Posterior vena cava (tissue), 2 donors: Measurements from ENCODE around the gene PEX16. TPM values are rescaled to one million over a fixed set of nuclear protein-coding genes. Genes with fewer than 3 reads are reported as not detected.
A peak's percentile ranks its signal among the peaks of the same experiment; 100 is the strongest.
"Not testable (repeated sequence)": the region's sequence is repeated elsewhere in the genome, so short reads cannot be mapped to it uniquely, and the experiment has no call there.

Experiments used
- DNase-seq: peaks from one replicate; pipeline ENCODE4 v3.0.0-alpha.2; 2020; ENCODE audit warnings: low spot score
- intact Hi-C, 2 donors: fragments of 100-400 bp; cut with DNase I; formaldehyde crosslinking; loops; one replicate each; pipeline versions ENCODE4 v1.14.1 to v1.14.2; 2022 to 2023
- total RNA-seq, 2 donors: library from RNA; stranded (reverse); fragmentation: NEBNext Ultra II Directional; extraction: Animal tissue kit (Norgen Biotek cat#: 25700); gene quantifications; one replicate each; pipeline ENCODE4 v1.2.1, GENCODE V29; 2021
- donor health status: DM: yes; HTN: yes; CAD: no.
- donor health status: DM: yes; HTN: yes; CAD: no.

The PEX16 gene
- total RNA-seq, 2 donors from 2014 or later: 13.3 to 18.8 TPM

GRCh38 chr11:45921561-45922424 lies 4.1 kb upstream of the PEX16 start:
- intact Hi-C loops: no loop called here
- peak; percentile 80 for DNase-seq

- intact Hi-C loops: no loop called here
- DNase-seq: peak; percentile 31
Observed at GRCh38 chr11:45920531-45921477, 3.1 kb upstream of the PEX16 start.

- intact Hi-C loops: no loop called here
- DNase-seq: peak; percentile 53
Observed at GRCh38 chr11:45919806-45920530, 2.3 kb upstream of the PEX16 start.

- DNase-seq: peak; percentile 20
Observed at GRCh38 chr11:45918962-45919675, 1.4 kb upstream of the PEX16 start.

GRCh38 chr11:45918331-45918941 lies 759 bp upstream of the PEX16 start:
- intact Hi-C loops: no loop called here
- DNase-seq: peak; percentile 95

More at GRCh38 chr11:45918962-45919675, 1.4 kb upstream of the PEX16 start:
- intact Hi-C loops: no loop called here

- intact Hi-C loops: no loop called here
- no peak for DNase-seq
Observed at GRCh38 chr11:45917286-45917622, 423 bp downstream of the PEX16 start.

GRCh38 chr11:45915446-45915845 lies 2.2 kb downstream of the PEX16 start:
- intact Hi-C loops: no loop called here
- DNase-seq: no peak

- intact Hi-C loops: no loop called here
- DNase-seq: no peak
Observed at GRCh38 chr11:45913942-45914635, 3.6 kb downstream of the PEX16 start.

GRCh38 chr11:45913514-45913913 lies 4.2 kb downstream of the PEX16 start:
- DNase-seq: no peak
- intact Hi-C loops: no loop called here

- no peak for DNase-seq
- intact Hi-C loops: no loop called here
Observed at GRCh38 chr11:45910623-45911022, 7.1 kb downstream of the PEX16 start.

GRCh38 chr11:45909594-45910475 lies 7.8 kb downstream of the PEX16 start:
- intact Hi-C loops: no loop called here
- no peak for DNase-seq

GRCh38 chr11:45907911-45908370 lies 9.7 kb downstream of the PEX16 start:
- intact Hi-C loops: no loop called here
- DNase-seq: no peak

- DNase-seq: no peak
- intact Hi-C loops: no loop called here
Observed at GRCh38 chr11:45906965-45907611, 10.6 kb downstream of the PEX16 start, which contains the start of gene FREY1. TSS of gene FREY1 (minus strand) at chr11:45907271. CDS start at chr11:45907245, 26 bp downstream.

- DNase-seq: no peak
- intact Hi-C loops: no loop called here
Observed at GRCh38 chr11:45906096-45906682, 11.5 kb downstream of the PEX16 start.

GRCh38 chr11:45905576-45905975 lies 12.1 kb downstream of the PEX16 start:
- intact Hi-C loops: not testable (repeated sequence)

GRCh38 chr11:45905095-45905494 lies 12.6 kb downstream of the PEX16 start:
- DNase-seq: no peak
- intact Hi-C loops: no loop called here

More at GRCh38 chr11:45905576-45905975, 12.1 kb downstream of the PEX16 start:
- DNase-seq: not testable (repeated sequence)
